Lower leg skin (tissue), 4 donors: ENCODE data around the gene PTPRN2. TPM values are rescaled to one million over a fixed set of nuclear protein-coding genes. Genes with fewer than 3 reads are reported as not detected.

ENCODE experiments used
- DNase-seq, 2 donors: peaks; one replicate each; pipeline ENCODE4 v3.0.0-alpha.2; 2019; ENCODE audit warnings: low spot score in 2 of 2
- H3K4me3 ChIP-seq: fragments of 200-600 bp; sonication (generic); 2 replicates; pipeline ENCODE4 v1.5.1; 2017; ENCODE audit warnings: mild to moderate bottlenecking, low read depth; ENCODE audit not compliant: poor library complexity, severe bottlenecking
- CTCF ChIP-seq, 3 donors: fragments of 450-650 bp; IDR thresholded peaks; one replicate each; pipeline ENCODE4 v1.5.1; 2016; ENCODE audit warnings: antibody characterized with exemption in 3 of 3, mild to moderate bottlenecking in 3 of 3, moderate library complexity in 2 of 3
- POLR2A ChIP-seq, 2 donors: fragments of 450-650 bp; IDR thresholded peaks; one replicate each; pipeline ENCODE4 v1.6.1; 2016 to 2017; ENCODE audit warnings: antibody characterized with exemption in 2 of 2, mild to moderate bottlenecking in 1 of 2, moderate library complexity in 1 of 2
- WGBS, 2 donors: methylation state at CpG; one replicate each; pipeline ENCODE4 v1.1.5; 2018; 5-methylcytosine and 5-hydroxymethylcytosine counted together
- intact Hi-C: fragments of 100-400 bp; cut with DNase I; formaldehyde crosslinking; loops from one replicate; pipeline ENCODE4 v1.15.0; 2023; ENCODE audit warnings: low total_unique reads
- total RNA-seq, 4 donors: library from RNA; depleted of rRNA; stranded (reverse); fragments of >200 nt; gene quantifications; one replicate each; pipeline ENCODE4 v1.1.0, GENCODE V29; 2016

The PTPRN2 gene
- total RNA-seq, 4 donors from 2014 or later = 0.11 to 1.6 (median 0.92) TPM

- intact Hi-C loops = no loop called here
- H3K4me3 ChIP-seq = no peak overlapping the region
- DNase-seq = peak in 1 of 2 donors; percentile 67
- no peak for TF ChIP-seq POLR2A (IDR thresholded peaks at IDR 0.05)
- 91 to 94% methylated on average over 21 of the region's 21 CpGs for WGBS, 2 donors
Measured at GRCh38 chr7:157975401-157976372, 611.9 kb downstream of the PTPRN2 start.

- TF ChIP-seq CTCF (IDR thresholded peaks at IDR 0.05) (no peak), POLR2A (IDR thresholded peaks at IDR 0.05) (no peak)
- peak in 1 of 2 donors; percentile 70 for DNase-seq
- 85 to 91% methylated on average over 11 of the region's 11 CpGs for WGBS, 2 donors
- intact Hi-C loops = no loop called here
- no peak overlapping the region for H3K4me3 ChIP-seq
Measured at GRCh38 chr7:157974678-157975230, 612.9 kb downstream of the PTPRN2 start.

- intact Hi-C loops = no loop called here
- WGBS, 2 donors = 93 to 96% methylated on average over 23 of the region's 23 CpGs
- TF ChIP-seq POLR2A (IDR thresholded peaks at IDR 0.05) (no peak), CTCF (IDR thresholded peaks at IDR 0.05) (no peak)
- DNase-seq = peak in 1 of 2 donors; percentile 66
- no peak overlapping the region for H3K4me3 ChIP-seq
Measured at GRCh38 chr7:157973971-157974677, 613.5 kb downstream of the PTPRN2 start.

- H3K4me3 ChIP-seq = no peak overlapping the region
- peak in 1 of 2 donors; percentile 50 for DNase-seq
- TF ChIP-seq POLR2A (IDR thresholded peaks at IDR 0.05) = no peak
- TF ChIP-seq CTCF (IDR thresholded peaks at IDR 0.05) = no peak
- 77 to 92% methylated on average over 4 to 5 of the region's 5 CpGs for WGBS, 2 donors
- intact Hi-C loops = no loop called here
Measured at GRCh38 chr7:157972914-157973313, 614.7 kb downstream of the PTPRN2 start.

- no peak overlapping the region for H3K4me3 ChIP-seq
- no peak for DNase-seq
- no peak for TF ChIP-seq CTCF (IDR thresholded peaks at IDR 0.05)
- TF ChIP-seq POLR2A (IDR thresholded peaks at IDR 0.05) = no peak
- intact Hi-C loops = no loop called here
- WGBS, 2 donors = 53 to 59% methylated on average over 5 of the region's 5 CpGs
Measured at GRCh38 chr7:157971501-157971900, 616.1 kb downstream of the PTPRN2 start.

GRCh38 chr7:157970744-157971143 is 616.9 kb downstream of the PTPRN2 start:
- peak in 1 of 2 donors; percentile 12 for DNase-seq
- TF ChIP-seq CTCF (IDR thresholded peaks at IDR 0.05) (no peak), POLR2A (IDR thresholded peaks at IDR 0.05) (no peak)
- 51 to 61% methylated on average over 3 of the region's 3 CpGs for WGBS, 2 donors
- no peak overlapping the region for H3K4me3 ChIP-seq
- intact Hi-C loops = no loop called here
